Measurements from ENCODE around the gene TATDN2.

DNA sequence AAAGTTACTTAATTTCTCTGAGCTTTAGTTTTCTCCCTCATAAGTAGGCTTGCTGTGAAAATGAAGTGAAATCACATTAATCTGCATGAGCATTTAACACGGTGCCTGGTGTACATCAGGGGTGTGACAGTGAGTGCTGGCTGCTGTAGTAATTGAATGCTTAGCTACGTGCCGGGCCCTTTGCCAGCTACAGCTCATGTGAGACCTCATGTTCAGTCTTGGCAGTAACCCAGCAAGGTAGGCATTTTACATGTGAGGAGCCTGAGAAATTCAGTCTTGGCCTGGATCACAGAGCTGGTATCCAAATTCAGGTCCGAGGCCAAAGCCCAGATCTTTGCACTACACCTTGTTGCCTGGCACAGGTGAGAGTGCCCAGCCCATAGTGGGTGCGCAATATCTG, 35.4 kb downstream of the TATDN2 start:
- TF ChIP-seq, protein P1, sequence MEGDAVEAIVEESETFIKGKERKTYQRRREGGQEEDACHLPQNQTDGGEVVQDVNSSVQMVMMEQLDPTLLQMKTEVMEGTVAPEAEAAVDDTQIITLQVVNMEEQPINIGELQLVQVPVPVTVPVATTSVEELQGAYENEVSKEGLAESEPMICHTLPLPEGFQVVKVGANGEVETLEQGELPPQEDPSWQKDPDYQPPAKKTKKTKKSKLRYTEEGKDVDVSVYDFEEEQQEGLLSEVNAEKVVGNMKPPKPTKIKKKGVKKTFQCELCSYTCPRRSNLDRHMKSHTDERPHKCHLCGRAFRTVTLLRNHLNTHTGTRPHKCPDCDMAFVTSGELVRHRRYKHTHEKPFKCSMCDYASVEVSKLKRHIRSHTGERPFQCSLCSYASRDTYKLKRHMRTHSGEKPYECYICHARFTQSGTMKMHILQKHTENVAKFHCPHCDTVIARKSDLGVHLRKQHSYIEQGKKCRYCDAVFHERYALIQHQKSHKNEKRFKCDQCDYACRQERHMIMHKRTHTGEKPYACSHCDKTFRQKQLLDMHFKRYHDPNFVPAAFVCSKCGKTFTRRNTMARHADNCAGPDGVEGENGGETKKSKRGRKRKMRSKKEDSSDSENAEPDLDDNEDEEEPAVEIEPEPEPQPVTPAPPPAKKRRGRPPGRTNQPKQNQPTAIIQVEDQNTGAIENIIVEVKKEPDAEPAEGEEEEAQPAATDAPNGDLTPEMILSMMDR (conservative IDR thresholded peaks at IDR 0.05; ENCODE audit: low read depth in 2 of 2) = no peak
- TF ChIP-seq REST (IDR thresholded peaks at IDR 0.05; ENCODE audit: unreplicated experiment) (no peak), POLR2AphosphoS5 (IDR thresholded peaks at IDR 0.05; ENCODE audit: low read depth) (no peak), EZH2phosphoT487 (IDR thresholded peaks at IDR 0.05; ENCODE audit: unreplicated experiment) (no peak), ZNF114 (CRISPR knock-in tag; IDR thresholded peaks at IDR 0.05) (no peak), JUNB (IDR thresholded peaks at IDR 0.05; ENCODE audit: unreplicated experiment) (no peak), EZH2 (IDR thresholded peaks at IDR 0.05; ENCODE audit: low read depth, unreplicated experiment) (no peak), STAT1 (IDR thresholded peaks at IDR 0.05; ENCODE audit: unreplicated experiment) (no peak), CREB1 (CRISPR knock-in tag; IDR thresholded peaks at IDR 0.05; ENCODE audit: low read depth) (no peak)
- TF ChIP-seq, protein P2, sequence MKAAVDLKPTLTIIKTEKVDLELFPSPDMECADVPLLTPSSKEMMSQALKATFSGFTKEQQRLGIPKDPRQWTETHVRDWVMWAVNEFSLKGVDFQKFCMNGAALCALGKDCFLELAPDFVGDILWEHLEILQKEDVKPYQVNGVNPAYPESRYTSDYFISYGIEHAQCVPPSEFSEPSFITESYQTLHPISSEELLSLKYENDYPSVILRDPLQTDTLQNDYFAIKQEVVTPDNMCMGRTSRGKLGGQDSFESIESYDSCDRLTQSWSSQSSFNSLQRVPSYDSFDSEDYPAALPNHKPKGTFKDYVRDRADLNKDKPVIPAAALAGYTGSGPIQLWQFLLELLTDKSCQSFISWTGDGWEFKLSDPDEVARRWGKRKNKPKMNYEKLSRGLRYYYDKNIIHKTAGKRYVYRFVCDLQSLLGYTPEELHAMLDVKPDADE (IDR thresholded peaks at IDR 0.05) = no peak

Data from GM23338 (cell line).